Non-pigmented ciliary epithelial cell (primary cell): Measurements from ENCODE around the gene ZNF135.

Experiments
- DNase-seq: peaks from one replicate; pipeline ENCODE4 v3.0.0-alpha.2; 2010; ENCODE audit warnings: low read depth

Gene ZNF135

DNA sequence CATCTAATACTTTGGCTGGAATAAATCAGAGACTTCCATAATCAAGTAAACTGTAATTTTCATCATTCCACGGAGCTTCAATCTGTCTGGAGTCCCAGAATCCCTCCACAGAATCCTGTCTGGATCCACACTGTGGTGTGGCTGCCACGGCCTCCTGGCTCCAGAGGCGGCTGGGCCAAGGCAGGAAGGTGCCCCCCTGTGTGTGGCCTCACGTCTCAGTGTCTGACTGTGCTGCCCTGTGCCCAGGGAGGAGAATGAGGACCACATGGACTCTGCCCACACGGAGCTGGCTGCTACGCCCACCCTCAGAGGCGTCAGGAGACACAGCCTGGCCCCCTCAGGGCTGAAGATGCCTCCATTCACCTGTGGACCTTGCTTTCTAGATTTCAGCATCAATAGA is 12.2 kb upstream of the ZNF135 start:
- DNase-seq: no peak

DNA sequence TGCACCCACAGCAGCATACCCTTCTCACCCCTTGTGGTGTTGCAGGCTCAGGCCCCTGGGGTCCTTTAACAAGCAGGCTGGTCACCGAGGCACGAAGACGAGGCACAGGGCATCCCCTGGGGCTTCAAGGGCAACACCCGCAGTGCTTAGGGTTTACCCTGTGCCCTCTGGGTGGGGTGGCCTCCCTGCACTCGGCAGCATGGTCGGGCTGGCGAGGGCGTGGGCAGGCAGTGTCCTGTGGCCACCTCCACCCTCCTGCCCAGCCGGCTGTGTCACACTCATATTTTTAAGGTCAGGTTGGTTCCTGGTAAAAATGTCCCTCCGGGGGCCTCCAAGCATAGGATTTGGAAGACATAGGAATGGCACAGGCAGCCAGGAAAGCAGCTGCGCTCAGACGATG is 11.4 kb upstream of the ZNF135 start:
- no peak for DNase-seq

GRCh38 chr19:58052256-58052655 is 6.8 kb upstream of the ZNF135 start:
- DNase-seq: no peak

DNA sequence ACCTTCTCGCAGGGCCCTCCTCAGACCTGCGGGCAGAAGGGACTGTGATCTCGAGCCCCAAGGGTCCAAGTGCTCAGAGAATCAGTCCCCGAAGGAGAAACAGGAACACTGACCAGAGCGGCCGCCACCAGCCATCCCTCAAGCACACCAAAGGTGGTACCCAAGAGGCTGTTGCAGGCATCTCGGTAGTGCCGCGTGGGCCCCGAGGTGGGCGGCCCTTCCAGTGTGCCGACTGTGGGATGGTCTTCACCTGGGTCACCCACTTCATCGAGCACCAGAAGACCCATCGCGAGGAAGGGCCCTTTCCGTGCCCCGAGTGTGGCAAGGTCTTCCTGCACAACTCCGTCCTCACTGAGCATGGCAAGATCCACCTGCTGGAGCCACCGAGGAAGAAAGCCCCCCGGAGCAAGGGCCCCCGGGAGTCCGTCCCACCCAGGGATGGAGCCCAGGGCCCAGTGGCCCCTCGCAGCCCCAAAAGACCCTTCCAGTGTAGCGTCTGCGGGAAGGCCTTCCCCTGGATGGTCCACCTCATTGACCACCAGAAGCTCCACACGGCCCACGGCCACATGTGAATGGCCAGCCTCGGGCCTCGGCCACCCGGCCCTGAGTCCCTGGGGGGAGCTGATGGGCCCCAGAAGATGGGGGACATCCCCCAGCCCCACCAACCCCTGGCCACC is 5.5 kb upstream of the ZNF135 start:
- no peak for DNase-seq

DNA sequence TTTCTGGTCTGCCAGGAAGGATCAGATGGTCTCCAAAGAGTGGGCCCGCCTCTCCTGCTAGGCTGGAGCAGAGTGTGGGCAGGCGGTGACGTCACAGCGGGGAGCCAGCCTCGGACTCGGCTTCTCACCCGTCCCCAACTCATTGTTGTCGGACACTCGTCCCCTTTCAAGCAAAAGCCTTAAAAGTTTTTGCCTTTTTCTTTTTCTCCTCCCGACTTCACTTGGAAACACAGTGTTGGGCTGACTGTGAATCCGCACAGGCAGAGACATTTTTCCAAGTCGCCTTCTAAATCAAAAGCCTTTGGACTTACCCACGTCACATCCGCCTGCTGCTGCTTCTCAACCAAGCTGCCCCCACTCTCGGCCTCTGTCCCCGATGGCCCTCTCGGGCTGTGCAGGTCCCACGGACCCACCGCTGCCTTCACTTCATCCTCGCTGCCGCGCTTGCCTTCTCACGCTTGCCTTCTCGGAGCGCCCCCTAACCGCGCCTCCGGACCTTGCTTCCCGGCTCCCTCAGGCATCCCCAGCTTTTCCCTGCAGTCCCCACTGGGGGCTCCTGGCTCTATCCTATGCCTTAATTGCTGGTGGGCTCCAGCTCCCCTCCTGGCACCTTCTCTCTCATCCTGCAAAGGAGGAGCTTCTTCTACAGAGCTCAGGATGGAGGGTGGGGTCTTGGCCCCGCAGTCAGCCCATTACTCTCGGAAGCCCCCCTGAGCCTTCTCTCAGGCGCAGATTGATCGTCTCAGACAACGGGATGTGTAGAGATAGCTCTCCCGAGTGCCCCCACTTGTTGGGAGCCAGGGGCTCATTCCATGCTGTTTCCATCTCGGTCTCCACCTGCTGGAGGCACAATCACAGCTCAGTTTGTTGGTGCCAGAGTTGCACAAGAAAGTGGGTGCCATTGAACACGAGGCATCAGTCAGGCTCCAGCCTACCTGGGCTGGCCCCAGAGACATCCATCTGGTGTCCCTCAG is 3.9 kb upstream of the ZNF135 start:
- no peak for DNase-seq

DNA sequence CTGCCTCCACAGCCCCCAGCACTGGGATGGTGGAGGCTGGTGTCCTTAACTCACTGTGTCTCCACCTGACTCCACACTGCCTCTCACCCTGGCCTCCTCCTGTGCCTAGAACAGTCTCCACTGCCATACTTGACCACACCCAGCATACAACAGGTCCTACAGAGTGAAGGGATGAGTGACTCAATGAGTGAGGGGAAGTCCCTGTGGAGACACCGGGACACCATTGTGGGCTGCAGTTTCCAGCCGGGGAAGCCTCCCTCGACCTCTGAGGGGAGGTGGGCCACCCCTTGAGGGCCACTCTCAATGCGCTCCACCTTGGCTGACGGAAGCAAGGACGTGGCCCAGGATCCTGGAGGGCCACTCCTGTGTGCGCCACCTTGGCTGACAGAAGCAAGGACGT is 2.8 kb upstream of the ZNF135 start:
- no peak for DNase-seq

DNA sequence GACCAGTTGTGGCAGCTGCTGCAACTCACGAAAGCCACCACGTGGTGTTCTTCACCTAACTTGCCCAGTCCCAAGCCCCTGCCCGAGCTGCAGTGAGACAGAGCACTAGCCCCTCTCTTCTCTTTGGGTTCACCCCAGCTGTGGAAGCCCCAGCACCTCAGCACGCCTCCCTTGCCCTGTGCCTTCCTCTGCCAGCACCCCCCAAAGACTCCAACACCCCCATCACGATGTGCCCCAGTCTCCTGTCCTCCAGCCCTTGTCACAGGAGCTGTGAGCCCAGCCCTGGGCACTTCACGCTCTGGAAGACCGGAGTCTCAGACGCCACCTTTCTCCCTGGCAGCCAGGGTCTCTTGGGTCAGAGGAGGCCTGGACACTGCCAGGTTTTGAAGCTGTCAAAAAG is 2.2 kb upstream of the ZNF135 start:
- DNase-seq: no peak

GRCh38 chr19:58058467-58058866 is 615 bp upstream of the ZNF135 start:
- DNase-seq: no peak

GRCh38 chr19:58059671-58060078 is 593 bp downstream of the ZNF135 start:
- no peak for DNase-seq

DNA sequence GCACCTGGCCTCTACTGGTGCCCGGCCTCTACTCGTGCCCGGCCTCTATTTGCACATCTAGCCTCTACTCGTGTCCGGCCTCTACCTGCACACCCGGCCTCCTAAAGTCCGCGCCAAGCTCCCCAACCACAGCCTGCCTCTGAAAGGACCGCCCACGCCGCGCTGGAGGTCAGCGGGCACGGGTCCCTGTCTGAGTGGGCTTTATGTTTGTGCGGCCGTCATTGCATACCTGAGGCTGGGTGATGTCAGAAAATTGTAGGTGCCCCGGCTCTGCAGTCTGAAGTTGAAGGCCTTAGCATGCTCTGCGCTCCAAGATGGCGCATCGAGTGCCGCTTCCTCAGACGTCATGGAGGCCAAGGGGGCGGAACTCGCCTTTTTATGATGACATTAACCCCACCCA is 1.1 kb downstream of the ZNF135 start:
- no peak for DNase-seq

- DNase-seq: no peak
These were observed 4.6 kb downstream of the ZNF135 start for GRCh38 chr19:58063712-58064111.

- DNase-seq: no peak
These were observed 8.3 kb downstream of the ZNF135 start for GRCh38 chr19:58067240-58067912.

DNA sequence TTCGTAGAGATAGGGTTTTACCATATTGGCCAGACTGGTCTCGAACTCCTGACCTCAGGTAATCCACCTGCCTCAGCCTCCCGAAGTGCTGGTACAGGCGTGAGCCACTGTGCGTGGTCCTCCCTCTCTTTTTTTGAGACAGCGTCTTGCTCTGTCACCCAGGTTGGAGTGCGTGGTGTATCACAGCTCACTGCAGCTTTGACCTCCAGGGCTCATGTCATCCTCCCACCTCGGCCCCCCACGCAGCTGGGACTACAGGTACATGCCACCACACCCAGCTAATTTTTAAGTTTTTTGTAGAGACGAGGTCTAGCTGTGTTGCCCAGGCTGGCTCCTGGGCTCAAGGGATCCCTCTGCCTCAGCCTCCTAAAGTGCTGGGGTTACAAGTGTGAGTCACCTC is 20.7 kb downstream of the ZNF135 start:
- no peak for DNase-seq

- no peak for DNase-seq
These were observed 23.9 kb downstream of the ZNF135 start for GRCh38 chr19:58083021-58083420.

GRCh38 chr19:58084596-58085347 is 25.7 kb downstream of the ZNF135 start:
- DNase-seq: no peak

DNA sequence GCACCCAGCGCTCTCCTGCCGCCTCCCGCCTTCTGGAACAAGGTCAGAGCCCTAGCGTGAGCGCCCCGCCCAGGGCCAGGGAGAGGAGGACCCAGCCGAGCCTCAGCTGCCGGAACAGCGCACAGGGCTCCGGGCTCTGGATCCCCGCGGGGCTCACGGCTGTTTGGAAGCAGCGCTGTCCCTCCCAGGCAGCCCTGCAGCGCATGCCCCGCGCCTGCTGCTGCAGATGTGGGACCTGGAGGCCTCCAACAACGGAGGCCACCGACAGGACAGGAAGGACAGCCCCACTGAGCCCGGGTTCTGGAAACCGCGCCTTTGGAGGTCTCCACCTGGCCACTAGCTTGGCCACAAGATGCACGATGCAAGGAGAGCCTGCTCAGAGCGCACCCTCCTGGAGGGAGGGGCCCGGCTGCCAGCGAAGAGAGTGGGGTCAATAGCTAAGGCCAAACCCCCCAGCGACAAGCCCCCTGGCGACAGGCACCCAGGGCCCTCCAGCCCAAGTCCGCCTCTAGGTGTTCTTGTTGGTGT is 26.3 kb downstream of the ZNF135 start:
- no peak for DNase-seq

GRCh38 chr19:58086825-58087710 is 28.0 kb downstream of the ZNF135 start:
- no peak for DNase-seq

- no peak for DNase-seq
These were observed 29.5 kb downstream of the ZNF135 start for GRCh38 chr19:58088521-58089052.

GRCh38 chr19:58089846-58090245 is 30.8 kb downstream of the ZNF135 start:
- no peak for DNase-seq

GRCh38 chr19:58091251-58091995 is 32.3 kb downstream of the ZNF135 start:
- DNase-seq: no peak
